ENCODE data around the gene ZNF263. TPM values are rescaled to one million over a fixed set of nuclear protein-coding genes. Genes with fewer than 3 reads are reported as not detected.

The ZNF263 gene
- 43.2 and 56.7 TPM in 2 replicates for total RNA-seq

- no peak for TF ChIP-seq CTCF (IDR thresholded peaks at IDR 0.05; ENCODE audit: insufficient read depth, low read depth, low read length)
- DNase-seq (ENCODE audit: low read depth), result peak; percentile 99
- peak within 1 kb of the TSS; percentile 97 for H3K4me3 ChIP-seq (ENCODE audit: low read depth, low read length)
Measured at GRCh38 chr16:3282730-3283542, at the start of gene ZNF263. TSS of gene ZNF263 (plus strand) at chr16:3283491. CDS start at chr16:3283819, 328 bp downstream.

- no peak for DNase-seq (ENCODE audit: low read depth)
- TF ChIP-seq CTCF (IDR thresholded peaks at IDR 0.05; ENCODE audit: insufficient read depth, low read depth, low read length), result no peak
- H3K4me3 ChIP-seq (ENCODE audit: low read depth, low read length), result peak overlapping the region; percentile 99
Measured at GRCh38 chr16:3234543-3234856, 48.8 kb upstream of the ZNF263 start.

GRCh38 chr16:3234857-3235561 lies 48.3 kb upstream of the ZNF263 start, which contains the start of gene ZNF200:
TSS of gene ZNF200 (minus strand) at chr16:3235158. CDS start at chr16:3233755, 1,403 bp downstream.
- H3K4me3 ChIP-seq (ENCODE audit: low read depth, low read length), result peak within 1 kb of the TSS; percentile 99
- no peak for TF ChIP-seq CTCF (IDR thresholded peaks at IDR 0.05; ENCODE audit: insufficient read depth, low read depth, low read length)
- DNase-seq (ENCODE audit: low read depth), result peak; percentile 97

GRCh38 chr16:3235856-3236669 lies 47.2 kb upstream of the ZNF263 start:
- no peak for TF ChIP-seq CTCF (IDR thresholded peaks at IDR 0.05; ENCODE audit: insufficient read depth, low read depth, low read length)
- DNase-seq (ENCODE audit: low read depth), result peak; percentile 74

GRCh38 chr16:3241761-3242160 lies 41.5 kb upstream of the ZNF263 start:
- DNase-seq (ENCODE audit: low read depth), result no peak
- TF ChIP-seq CTCF (IDR thresholded peaks at IDR 0.05; ENCODE audit: insufficient read depth, low read depth, low read length), result no peak
- H3K4me3 ChIP-seq (ENCODE audit: low read depth, low read length), result no peak overlapping the region

More at GRCh38 chr16:3235856-3236669, 47.2 kb upstream of the ZNF263 start:
- peak overlapping the region; percentile 27 for H3K4me3 ChIP-seq (ENCODE audit: low read depth, low read length)

- no peak overlapping the region for H3K4me3 ChIP-seq (ENCODE audit: low read depth, low read length)
- DNase-seq (ENCODE audit: low read depth), result no peak
- TF ChIP-seq CTCF (IDR thresholded peaks at IDR 0.05; ENCODE audit: insufficient read depth, low read depth, low read length), result no peak
Measured at GRCh38 chr16:3242709-3243108, 40.6 kb upstream of the ZNF263 start.
